HepG2 (cell line): ENCODE data around the gene ALDH1A1. TPM values are rescaled to one million over a fixed set of nuclear protein-coding genes. Genes with fewer than 3 reads are reported as not detected.

Source experiments
- ATAC-seq: fragments of 200-7000 bp; cut with Tn5 transposase; 3 replicates; pipeline ENCODE4 v1.9.1; 2020; ENCODE audit warnings: mild to moderate bottlenecking, moderate library complexity
- BruUV-seq: library from RNA; stranded (reverse); fragments of 400-500 nt; replicated peaks from 2 replicates; lab custom pipeline; 2021; lab: Mats Ljungman, UMichigan
- CTCF ChIA-PET: fragments of 300-600 bp; formaldehyde crosslinking; extraction: SDS; loops from one replicate; lab custom pipeline; 2021; ENCODE audit warnings: low total read pairs, inconsistent platforms, low intra/inter-chr PET ratio; lab: Yijun Ruan, JAX
- POLR2A ChIA-PET: fragments of 350-600 bp; sonication (Branson Sonifier 250); formaldehyde crosslinking; loops from one replicate; lab custom pipeline; 2020; ENCODE audit warnings: antibody characterized with exemption, inconsistent platforms; lab: Yijun Ruan, JAX
- DNase-seq: peaks from one replicate; pipeline ENCODE4 v3.0.0-alpha.2; 2015; ENCODE audit warnings: low spot score
- FAIRE-seq: peaks from 3 replicates; lab custom pipeline; 2011; peaks lifted over from hg19 to GRCh38; lab: Jason Lieb, UNC
- H2AFZ ChIP-seq: one replicate; pipeline ENCODE4 v1.6.1; 2011; ENCODE audit warnings: low read length, inconsistent platforms
- H3K27ac ChIP-seq: fragments of 300-600 bp; 3 replicates; pipeline ENCODE4 v1.8.0; 2011; ENCODE audit warnings: mixed run types, mild to moderate bottlenecking, mixed read lengths, low read length, inconsistent platforms; ENCODE audit not compliant: insufficient read depth; ENCODE audit errors: extremely low read length
- H3K27me3 ChIP-seq, 2 experiments: fragments of 200-600 bp in 1 of 2; 2 replicates in 1 of 2; 3 replicates in 1 of 2; pipeline versions ENCODE4 v1.6.0 to v1.8.0; 2011; ENCODE audit warnings: low read length in 2 of 2, mild to moderate bottlenecking in 2 of 2, moderate library complexity in 2 of 2, inconsistent platforms in 1 of 2; ENCODE audit not compliant: insufficient read depth in 2 of 2, control insufficient read depth in 1 of 2
- H3K36me3 ChIP-seq, 2 experiments: fragments of 200-600 bp in 1 of 2; replicated peaks in 1 of 2; 2 replicates in 1 of 2; 3 replicates in 1 of 2; pipeline versions ENCODE4 v1.5.1 to v1.8.0; 2011; ENCODE audit warnings: low read length in 2 of 2, inconsistent platforms in 1 of 2; ENCODE audit not compliant: insufficient read depth in 2 of 2, control insufficient read depth in 1 of 2
- H3K4me1 ChIP-seq: 2 replicates; pipeline ENCODE4 v1.5.1; 2012; ENCODE audit warnings: low read length, inconsistent platforms; ENCODE audit not compliant: insufficient read depth
- H3K4me2 ChIP-seq: 2 replicates; pipeline ENCODE4 v1.6.0; 2011; ENCODE audit warnings: low read depth, low read length, inconsistent platforms
- H3K4me3 ChIP-seq, 3 experiments: fragments of 200-600 bp in 1 of 3; sonication (generic), shearing (Covaris generic) in 1 of 3; replicated peaks in 1 of 3; 2 replicates each; pipeline ENCODE4 v1.5.1; 2011 to 2016; ENCODE audit warnings: low read length in 3 of 3, inconsistent platforms in 2 of 3, low read depth in 2 of 3, mild to moderate bottlenecking in 2 of 3, control low read depth in 1 of 3, mixed read lengths in 1 of 3; ENCODE audit not compliant: insufficient read depth in 1 of 3
- H3K79me2 ChIP-seq: one replicate; pipeline ENCODE4 v1.6.1; 2011; ENCODE audit warnings: low read length, inconsistent platforms; ENCODE audit not compliant: insufficient read depth
- H3K9ac ChIP-seq: 2 replicates; pipeline ENCODE4 v1.6.0; 2011; ENCODE audit warnings: mild to moderate bottlenecking, low read depth, low read length, inconsistent platforms; ENCODE audit not compliant: insufficient read depth
- H3K9me3 ChIP-seq: 2 replicates; pipeline ENCODE4 v1.5.1; 2012; ENCODE audit warnings: mild to moderate bottlenecking, low read length
- H4K20me1 ChIP-seq: 2 replicates; pipeline ENCODE4 v1.6.0; 2011; ENCODE audit warnings: inconsistent platforms, mild to moderate bottlenecking, low read length, moderate library complexity; ENCODE audit not compliant: insufficient read depth
- BCL3 ChIP-seq: sonication (generic); formaldehyde crosslinking; IDR thresholded peaks from 2 replicates; pipeline ENCODE4 v1.5.1; 2020; ENCODE audit warnings: mild to moderate bottlenecking, missing genetic modification reagents, moderate library complexity
- BHLHE40 ChIP-seq: IDR thresholded peaks from 2 replicates; pipeline ENCODE4 v1.6.1; 2011; ENCODE audit warnings: low read length, improper control_type of control experiment
- CENPT ChIP-seq: sonication (generic); formaldehyde crosslinking; IDR thresholded peaks from 2 replicates; pipeline ENCODE4 v1.8.0; 2022; ENCODE audit warnings: low read depth, mild to moderate bottlenecking, moderate library complexity, missing genetic modification reagents
- HDAC6 ChIP-seq: fragments of 200-600 bp; sonication (generic); IDR thresholded peaks from 2 replicates; pipeline ENCODE4 v1.7.0; 2017; ENCODE audit warnings: mild to moderate bottlenecking, antibody characterized with exemption, low read length, low read depth
- HIVEP1 ChIP-seq: sonication (generic); formaldehyde crosslinking; IDR thresholded peaks from 2 replicates; pipeline ENCODE4 v1.4.0; 2020; ENCODE audit warnings: mild to moderate bottlenecking, missing genetic modification reagents
- HOXA9 ChIP-seq: sonication (generic); formaldehyde crosslinking; IDR thresholded peaks from 2 replicates; pipeline ENCODE4 v1.8.1; 2022; ENCODE audit warnings: missing genetic modification reagents, mild to moderate bottlenecking, moderate library complexity, borderline replicate concordance
- MIXL1 ChIP-seq: IDR thresholded peaks from 2 replicates; pipeline ENCODE4 v1.6.1; 2016
- NFE2L2 ChIP-seq: fragments of 150-350 bp; IDR thresholded peaks from 2 replicates; pipeline ENCODE4 v1.6.1; 2014; ENCODE audit warnings: low read length
- PRDM15 ChIP-seq: sonication (generic); formaldehyde crosslinking; IDR thresholded peaks from 2 replicates; pipeline ENCODE4 v1.4.0; 2020; ENCODE audit warnings: missing genetic modification reagents
- RFXANK ChIP-seq: IDR thresholded peaks from 2 replicates; pipeline ENCODE4 v1.6.1; 2016
- RORA ChIP-seq: sonication (generic); formaldehyde crosslinking; IDR thresholded peaks from 2 replicates; pipeline ENCODE4 v1.5.0; 2020; ENCODE audit warnings: mild to moderate bottlenecking, missing genetic modification reagents, moderate library complexity
- SOX13 ChIP-seq, 3 experiments: fragments of 450-650 bp in 1 of 3; sonication (generic) in 1 of 3; formaldehyde crosslinking in 1 of 3; IDR thresholded peaks in 2 of 3; conservative IDR thresholded peaks in 1 of 3; 2 replicates each; pipeline versions ENCODE4 v1.5.0 to v1.6.1; 2016 to 2020; ENCODE audit warnings: antibody characterized with exemption in 1 of 3, mild to moderate bottlenecking in 1 of 3, missing compliant biosample characterization in 1 of 3, missing genetic modification reagents in 1 of 3, moderate library complexity in 1 of 3
- TFDP1 ChIP-seq: IDR thresholded peaks from 2 replicates; pipeline ENCODE4 v1.6.1; 2016; ENCODE audit warnings: missing compliant biosample characterization, missing genetic modification reagents, borderline replicate concordance
- YEATS4 ChIP-seq: sonication (generic); formaldehyde crosslinking; IDR thresholded peaks from 2 replicates; pipeline ENCODE4 v1.4.0; 2020; ENCODE audit warnings: missing genetic modification reagents, borderline replicate concordance
- ZNF570 ChIP-seq: sonication (generic); formaldehyde crosslinking; IDR thresholded peaks from 2 replicates; pipeline ENCODE4 v1.4.0; 2020; ENCODE audit warnings: mild to moderate bottlenecking, missing genetic modification reagents, borderline replicate concordance
- ZZZ3 ChIP-seq: sonication (generic); formaldehyde crosslinking; IDR thresholded peaks from 2 replicates; pipeline ENCODE4 v1.4.0; 2020; ENCODE audit warnings: missing genetic modification reagents, mild to moderate bottlenecking, borderline replicate concordance
- WGBS: methylation state at CpG from one replicate; pipeline ENCODE4 v1.1.6; 2017; ENCODE audit warnings: low lambda C conversion rate; 5-methylcytosine and 5-hydroxymethylcytosine counted together
- in situ Hi-C: cut with HindIII; loops from 2 replicates; pipeline ENCODE4 v1.10.0; 2017; ENCODE audit warnings: low pct_unique_long_range_greater_than_20kb; ENCODE audit not compliant: extremely low pct_ligation_motif_present
- intact Hi-C: fragments of 100-400 bp; cut with micrococcal nuclease; formaldehyde crosslinking; loops from one replicate; pipeline ENCODE4 v1.10.0; 2022; ENCODE audit not compliant: unreplicated experiment
- polyA plus RNA-seq, 8 experiments: library from polyadenylated mRNA; depleted of rRNA in 3 of 8; stranded (reverse) in 7 of 8; unstranded in 1 of 8; fragments of >200 nt; fragmentation: Illumina TruSeq in 4 of 8; extraction: Trizol in 4 of 8; gene quantifications; 2 replicates each; pipeline versions ENCODE4 v1.2.1 to v1.2.3, GENCODE V29; 2011 to 2016; ENCODE audit warnings: low read depth in 4 of 8, missing spikeins in 1 of 8, mixed read lengths in 1 of 8; ENCODE audit not compliant: insufficient read depth in 1 of 8
- total RNA-seq, 5 experiments: library from RNA; depleted of rRNA; stranded (reverse); fragments of >200 nt; fragmentation: Illumina TruSeq; extraction: Trizol; gene quantifications; 2 replicates each; pipeline ENCODE4 v1.2.3, GENCODE V29; 2016; ENCODE audit warnings: low read depth in 1 of 5

The ALDH1A1 gene
- total and polyA plus RNA-seq, 2 of the 13 experiments (the other 11 are each of a cell fraction or from before 2014, with no cell fraction given): 88.2 to 439 TPM

- H3K9me3 ChIP-seq: no peaks in the 10 kb centered on the region
- H3K4me1 ChIP-seq: peaks cover 30% of the 10 kb centered on the region
- no TSS peak for BruUV-seq
- ChIA-PET CTCF (interaction anchor here (1.8 to 2.8 kb wide), 2 partner anchors 167 to 226 kb away, joined by 12 to 15 read pairs; no protein-coding TSS in a partner anchor), POLR2A (interaction anchor here (2.5 to 2.7 kb wide), 2 partner anchors 12 to 92 kb away, joined by 10 to 11 read pairs; no protein-coding TSS in a partner anchor)
- no peak for FAIRE-seq
- 99% methylated on average over 5 of the region's 5 CpGs for WGBS
- ATAC-seq: no peak
- H3K36me3 ChIP-seq: no peaks in the 10 kb centered on the region
- H3K9ac ChIP-seq: no peak overlapping the region
- H3K27ac ChIP-seq: no peak overlapping the region
- no peak overlapping the region for H3K4me3 ChIP-seq
- H3K79me2 ChIP-seq: no peaks in the 10 kb centered on the region
- H2AFZ ChIP-seq: no peak overlapping the region
- no peak for DNase-seq
- no peak overlapping the region for H3K4me2 ChIP-seq
- intact Hi-C loops: loop anchor here (5.0 kb wide), 3 partner anchors 71 to 326 kb away; no protein-coding TSS in a partner anchor
- no peaks in the 10 kb centered on the region for H3K27me3 ChIP-seq
- in situ Hi-C loops: loop anchor here (5.0 to 10.0 kb wide), 2 partner anchors 169 to 226 kb away; no protein-coding TSS in a partner anchor
- H4K20me1 ChIP-seq: no peaks in the 10 kb centered on the region
- no peak for TF ChIP-seq ZZZ3
- TF ChIP-seq BHLHE40: no peak
- TF ChIP-seq SOX13 (IDR thresholded peaks at IDR 0.05): no peak
- no peak for TF ChIP-seq SOX13 (CRISPR knock-in tag; conservative IDR thresholded peaks at IDR 0.05 in 1 of 2, IDR thresholded peaks at IDR 0.05 in 1 of 2)
- TF ChIP-seq TFDP1 (CRISPR knock-in tag): no peak
- no peak for TF ChIP-seq BCL3 (CRISPR knock-in tag)
- no peak for TF ChIP-seq HOXA9 (CRISPR knock-in tag)
- TF ChIP-seq YEATS4 (CRISPR knock-in tag): no peak
- no peak for TF ChIP-seq RORA (CRISPR knock-in tag)
- TF ChIP-seq RFXANK (CRISPR knock-in tag): no peak
- TF ChIP-seq NFE2L2: no peak
- no peak for TF ChIP-seq PRDM15
- no peak for TF ChIP-seq ZNF570 (CRISPR knock-in tag)
- no peak for TF ChIP-seq HDAC6
- TF ChIP-seq MIXL1 (CRISPR knock-in tag): no peak
- no peak for TF ChIP-seq HIVEP1 (CRISPR knock-in tag)
- no peak for TF ChIP-seq CENPT
Observed at GRCh38 chr9:72855890-72856523, 96.8 kb downstream of the ALDH1A1 start.
